CD4-positive, alpha-beta T cell (primary cell): ENCODE results near the gene CLEC16A. TPM values are rescaled to one million over a fixed set of nuclear protein-coding genes. Genes with fewer than 3 reads are reported as not detected.

Experiments used
- ATAC-seq: fragments of 200-7000 bp; cut with Tn5 transposase; one replicate; pipeline ENCODE4 v1.10.0; 2022; ENCODE audit warnings: mild to moderate bottlenecking; ENCODE audit not compliant: poor library complexity
- CTCF ChIA-PET: fragments of 350-600 bp; sonication (Branson Sonifier 250); formaldehyde crosslinking; loops from one replicate; lab custom pipeline; 2021; ENCODE audit warnings: antibody characterized with exemption, inconsistent platforms; lab: Charles Lee
- POLR2A ChIA-PET: fragments of 350-600 bp; sonication (Branson Sonifier 250); formaldehyde crosslinking; loops from one replicate; lab custom pipeline; 2021; ENCODE audit warnings: antibody characterized with exemption, inconsistent platforms; lab: Charles Lee
- DNase-seq, 14 experiments: peaks; one replicate each; pipeline ENCODE4 v3.0.0-alpha.2; 2013 to 2020; ENCODE audit warnings: mixed read lengths in 2 of 14
- H3K27ac ChIP-seq, 2 donors: one replicate each; pipeline versions ENCODE4 v1.5.1 to v1.7.0; 2013; ENCODE audit warnings: low read length in 2 of 2, low read depth in 1 of 2, mild to moderate bottlenecking in 1 of 2
- H3K27me3 ChIP-seq, 2 experiments: 1 replicate in 1 of 2; 2 replicates in 1 of 2; pipeline versions ENCODE4 v1.6.1 to v1.7.0; 2013; ENCODE audit warnings: low read length in 2 of 2, control low read depth in 1 of 2, mild to moderate bottlenecking in 1 of 2, moderate library complexity in 1 of 2; ENCODE audit not compliant: insufficient read depth in 2 of 2, control insufficient read depth in 1 of 2
- H3K36me3 ChIP-seq: one replicate; pipeline ENCODE4 v1.6.1; 2013; ENCODE audit warnings: low read length, control low read depth; ENCODE audit not compliant: insufficient read depth
- H3K4me1 ChIP-seq: one replicate; pipeline ENCODE4 v1.6.1; 2013; ENCODE audit warnings: low read length, control low read depth; ENCODE audit not compliant: insufficient read depth
- H3K4me3 ChIP-seq: one replicate; pipeline ENCODE4 v1.5.1; 2013; ENCODE audit warnings: mild to moderate bottlenecking, low read length, moderate library complexity
- H3K9me3 ChIP-seq, 2 experiments: 1 replicate in 1 of 2; 2 replicates in 1 of 2; pipeline versions ENCODE4 v1.6.1 to v1.7.0; 2013; ENCODE audit warnings: low read length in 2 of 2, mild to moderate bottlenecking in 2 of 2, control low read depth in 1 of 2, moderate library complexity in 1 of 2; ENCODE audit not compliant: control insufficient read depth in 1 of 2, insufficient read depth in 1 of 2
- H3K27ac Mint-ChIP-seq: one replicate; pipeline ENCODE4 v1.8.0; 2020; ENCODE audit warnings: mixed read lengths
- H3K27me3 Mint-ChIP-seq: one replicate; pipeline ENCODE4 v1.8.0; 2021; ENCODE audit warnings: mixed read lengths
- H3K36me3 Mint-ChIP-seq: one replicate; pipeline ENCODE4 v1.8.0; 2021; ENCODE audit warnings: low read depth, mixed read lengths
- H3K4me1 Mint-ChIP-seq: one replicate; pipeline ENCODE4 v1.8.0; 2021; ENCODE audit warnings: low read depth, mixed read lengths
- H3K4me3 Mint-ChIP-seq: one replicate; pipeline ENCODE4 v1.8.0; 2020; ENCODE audit warnings: mild to moderate bottlenecking, mixed read lengths
- H3K9me3 Mint-ChIP-seq: one replicate; pipeline ENCODE4 v1.8.0; 2020; ENCODE audit warnings: mixed read lengths
- intact Hi-C, 2 experiments: fragments of 100-400 bp; cut with DNase I in 1 of 2; cut with micrococcal nuclease in 1 of 2; formaldehyde crosslinking; loops; one replicate each; pipeline versions ENCODE4 v1.15.1 to v1.9.0; 2023 to 2025; cut with DNase I, micrococcal nuclease
- total RNA-seq, 174 experiments: library from RNA in 2 of 174; stranded (reverse) in 2 of 174; gene quantifications; one replicate each; pipeline ENCODE4 v1.2.3 and lab custom pipeline; 2021 to 2026
- TF ChIP-seq, protein P1 (sequence below): fragments of 200-600 bp; IDR thresholded peaks from one replicate; pipeline ENCODE4 v1.8.0; 2022; ENCODE audit warnings: antibody characterized with exemption, mild to moderate bottlenecking

Gene CLEC16A
- total RNA-seq, 2 experiments from 2014 or later = 21.7 to 22.7 TPM

DNA sequence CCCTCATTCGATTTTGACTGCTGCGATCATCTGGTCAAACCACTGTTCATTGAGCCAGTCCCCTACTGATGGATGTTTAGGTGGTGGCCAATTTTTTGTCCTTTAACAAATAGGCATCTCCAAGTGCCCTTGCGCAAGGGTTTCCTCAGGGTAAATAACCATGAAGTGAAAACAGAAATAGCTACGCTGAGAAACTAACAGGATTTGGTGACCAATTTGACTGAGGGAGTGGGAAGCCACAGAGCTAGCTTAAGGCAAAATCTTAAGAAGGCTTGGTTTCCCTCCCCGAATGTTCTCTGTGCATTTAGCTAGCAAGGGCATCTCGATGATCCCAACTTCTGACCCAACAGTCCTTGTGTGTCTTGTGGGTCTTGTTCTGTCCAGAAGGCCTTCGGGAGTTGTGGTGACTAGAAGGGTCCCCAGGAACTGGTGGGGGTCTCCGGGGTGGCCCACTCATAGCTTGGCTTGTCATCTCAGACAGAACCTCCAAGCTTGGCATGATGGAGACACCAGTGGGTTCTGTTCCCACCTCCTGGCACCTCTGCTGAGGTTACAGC is 194.5 kb downstream of the CLEC16A start:
- peaks cover 13% of the 10 kb centered on the region for H3K36me3 Mint-ChIP-seq
- H3K27me3 Mint-ChIP-seq = no peaks in the 10 kb centered on the region
- peaks cover 20% of the 10 kb centered on the region for H3K4me1 ChIP-seq
- no peak overlapping the region for H3K27ac Mint-ChIP-seq
- H3K9me3 Mint-ChIP-seq = no peaks in the 10 kb centered on the region
- H3K4me3 Mint-ChIP-seq = no peak overlapping the region
- TF ChIP-seq, protein P1, sequence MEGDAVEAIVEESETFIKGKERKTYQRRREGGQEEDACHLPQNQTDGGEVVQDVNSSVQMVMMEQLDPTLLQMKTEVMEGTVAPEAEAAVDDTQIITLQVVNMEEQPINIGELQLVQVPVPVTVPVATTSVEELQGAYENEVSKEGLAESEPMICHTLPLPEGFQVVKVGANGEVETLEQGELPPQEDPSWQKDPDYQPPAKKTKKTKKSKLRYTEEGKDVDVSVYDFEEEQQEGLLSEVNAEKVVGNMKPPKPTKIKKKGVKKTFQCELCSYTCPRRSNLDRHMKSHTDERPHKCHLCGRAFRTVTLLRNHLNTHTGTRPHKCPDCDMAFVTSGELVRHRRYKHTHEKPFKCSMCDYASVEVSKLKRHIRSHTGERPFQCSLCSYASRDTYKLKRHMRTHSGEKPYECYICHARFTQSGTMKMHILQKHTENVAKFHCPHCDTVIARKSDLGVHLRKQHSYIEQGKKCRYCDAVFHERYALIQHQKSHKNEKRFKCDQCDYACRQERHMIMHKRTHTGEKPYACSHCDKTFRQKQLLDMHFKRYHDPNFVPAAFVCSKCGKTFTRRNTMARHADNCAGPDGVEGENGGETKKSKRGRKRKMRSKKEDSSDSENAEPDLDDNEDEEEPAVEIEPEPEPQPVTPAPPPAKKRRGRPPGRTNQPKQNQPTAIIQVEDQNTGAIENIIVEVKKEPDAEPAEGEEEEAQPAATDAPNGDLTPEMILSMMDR = no peak
- DNase-seq (no peak), ATAC-seq (no peak)
- peaks cover 40% of the 10 kb centered on the region for H3K4me1 Mint-ChIP-seq
- intact Hi-C loops = no loop called here
- H3K36me3 ChIP-seq = peaks cover 13% of the 10 kb centered on the region
- no peak overlapping the region for H3K27ac ChIP-seq
- POLR2A ChIA-PET = interaction anchor here (1.8 kb wide), 1 partner anchor 117 kb away, joined by 9 read pairs; the partner anchor contains the start of gene SOCS1
- no peaks in the 10 kb centered on the region for H3K27me3 ChIP-seq
- H3K4me3 ChIP-seq = no peak overlapping the region
- CTCF ChIA-PET = interaction anchor here (0.9 kb wide), 1 partner anchor 10 kb away, joined by 3 read pairs; no protein-coding TSS in a partner anchor
- H3K9me3 ChIP-seq = no peaks in the 10 kb centered on the region

DNA sequence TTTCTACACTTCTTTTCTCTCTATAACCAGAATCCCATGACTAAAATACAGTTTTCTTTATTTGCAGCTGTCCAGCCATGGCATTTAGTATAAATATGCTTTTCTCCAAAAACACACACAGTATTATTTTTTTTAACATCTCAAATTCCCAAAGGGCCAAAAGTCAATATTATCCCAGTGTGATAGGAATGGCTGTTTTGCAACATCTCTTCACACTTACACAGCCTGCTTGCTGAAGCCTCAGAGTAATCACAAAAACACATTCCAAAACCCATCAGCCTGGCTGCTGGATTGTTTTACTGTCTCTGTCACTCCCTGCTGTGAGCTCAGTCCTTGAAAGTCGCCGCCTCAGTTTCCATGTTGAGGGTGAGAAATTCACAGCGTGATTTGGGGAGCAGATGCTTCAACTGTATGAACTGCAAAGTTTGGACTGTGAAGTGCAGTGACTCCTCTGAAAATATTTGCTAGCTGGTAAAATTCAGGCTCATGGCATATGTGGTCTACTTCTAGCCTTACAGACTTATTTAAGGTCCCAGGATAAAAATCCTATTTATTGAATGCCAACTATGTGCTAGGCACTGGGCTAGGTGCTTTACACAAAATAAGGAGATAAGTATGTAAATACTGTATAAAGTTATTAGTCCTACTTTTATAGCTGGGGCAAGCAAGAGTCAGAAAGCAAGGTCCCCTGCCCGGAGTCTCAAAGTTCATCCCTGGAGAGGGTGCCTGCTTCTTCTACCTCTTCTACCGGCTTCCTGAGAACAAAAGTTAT is 195.1 kb downstream of the CLEC16A start:
- Mint-ChIP-seq H3K9me3 (no peaks in the 10 kb centered on the region), H3K27me3 (no peaks in the 10 kb centered on the region), H3K4me3 (peak overlapping the region; percentile 83), H3K36me3 (peaks cover 12% of the 10 kb centered on the region), H3K27ac (peak overlapping the region; percentile 40), H3K4me1 (peaks cover 40% of the 10 kb centered on the region)
- peaks cover 20% of the 10 kb centered on the region for H3K4me1 ChIP-seq
- no peak for DNase-seq
- no peak overlapping the region for H3K4me3 ChIP-seq
- H3K27ac ChIP-seq = peak overlapping the region in 1 of 2 donors; percentile 8
- ChIA-PET CTCF (interaction anchor here (0.9 kb wide), 1 partner anchor 11 kb away, joined by 3 read pairs; no protein-coding TSS in a partner anchor), POLR2A (interaction anchor here (0.6 to 1.8 kb wide), 2 partner anchors 115 to 116 kb away, joined by 3 to 9 read pairs; partner anchors contain the start of gene SOCS1)
- intact Hi-C loops = loop anchor here in 1 of 2 experiments (10.0 kb wide), 1 partner anchor 55 kb away; no protein-coding TSS in a partner anchor
- TF ChIP-seq, protein P1 = no peak
- no peaks in the 10 kb centered on the region for H3K9me3 ChIP-seq
- no peaks in the 10 kb centered on the region for H3K27me3 ChIP-seq
- peaks cover 13% of the 10 kb centered on the region for H3K36me3 ChIP-seq
- no peak for ATAC-seq

DNA sequence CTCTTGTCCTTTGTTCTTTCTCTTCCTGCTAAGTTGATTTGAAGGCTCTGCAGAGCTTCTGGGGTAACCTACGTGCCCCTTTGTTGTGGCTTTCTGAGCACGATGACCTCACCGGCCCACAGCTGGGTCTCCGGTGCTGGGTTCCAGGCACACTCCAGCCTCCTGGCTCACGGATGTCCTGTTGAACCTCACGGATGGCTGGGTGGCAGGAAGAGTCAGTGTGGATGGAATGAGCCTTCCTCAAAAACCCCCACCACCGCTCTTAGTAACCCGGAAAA is 195.7 kb downstream of the CLEC16A start:
- ChIA-PET CTCF (interaction anchor here (0.9 kb wide), 1 partner anchor 11 kb away, joined by 3 read pairs; no protein-coding TSS in a partner anchor), POLR2A (interaction anchor here (0.6 to 1.8 kb wide), 2 partner anchors 114 to 116 kb away, joined by 3 to 9 read pairs; partner anchors contain the start of gene SOCS1)
- H3K36me3 Mint-ChIP-seq = peaks cover 8% of the 10 kb centered on the region
- H3K4me3 Mint-ChIP-seq = peak overlapping the region; percentile 83
- H3K27ac Mint-ChIP-seq = peak overlapping the region; percentile 40
- H3K27me3 Mint-ChIP-seq = no peaks in the 10 kb centered on the region
- intact Hi-C loops = loop anchor here in 1 of 2 experiments (10.0 kb wide), 1 partner anchor 55 kb away; no protein-coding TSS in a partner anchor
- H3K36me3 ChIP-seq = peaks cover 9% of the 10 kb centered on the region
- ATAC-seq (peak; percentile 63), DNase-seq (peak in 12 of 14 experiments; percentile 3 to 53 (median 32))
- TF ChIP-seq, protein P1 = no peak
- H3K4me3 ChIP-seq = no peak overlapping the region
- H3K4me1 Mint-ChIP-seq = peaks cover 40% of the 10 kb centered on the region
- H3K27me3 ChIP-seq = no peaks in the 10 kb centered on the region
- no peaks in the 10 kb centered on the region for H3K9me3 ChIP-seq
- no peaks in the 10 kb centered on the region for H3K9me3 Mint-ChIP-seq
- peaks cover 20% of the 10 kb centered on the region for H3K4me1 ChIP-seq
- no peak overlapping the region for H3K27ac ChIP-seq
